HepG2 (cell line): ENCODE data around the gene CCDC85C. TPM values are rescaled to one million over a fixed set of nuclear protein-coding genes. Genes with fewer than 3 reads are reported as not detected.
A peak's percentile ranks its signal among the peaks of the same experiment; 100 is the strongest.

ENCODE experiments used
- ATF7 ChIP-seq, 2 experiments: fragments of 450-650 bp in 1 of 2; sonication (generic) in 1 of 2; formaldehyde crosslinking in 1 of 2; IDR thresholded peaks; 2 replicates each; pipeline versions ENCODE4 v1.4.0 to v1.6.1; 2016 to 2020; ENCODE audit warnings: antibody characterized with exemption in 1 of 2, mild to moderate bottlenecking in 1 of 2, missing genetic modification reagents in 1 of 2
- CCDC6 ChIP-seq: sonication (generic); formaldehyde crosslinking; IDR thresholded peaks from 2 replicates; pipeline ENCODE4 v1.8.1; 2022; ENCODE audit warnings: mild to moderate bottlenecking, missing genetic modification reagents, moderate library complexity
- FOXO1 ChIP-seq: sonication (generic); formaldehyde crosslinking; IDR thresholded peaks from 2 replicates; pipeline ENCODE4 v1.4.0; 2020; ENCODE audit warnings: missing genetic modification reagents
- HNRNPUL1 ChIP-seq: fragments of 200-400 bp; formaldehyde crosslinking; IDR thresholded peaks from 2 replicates; pipeline ENCODE4 v1.6.1; 2017; ENCODE audit warnings: low read depth, mild to moderate bottlenecking, low read length, moderate library complexity
- KLF16 ChIP-seq, 2 experiments: sonication (generic) in 1 of 2; formaldehyde crosslinking in 1 of 2; IDR thresholded peaks; 2 replicates each; pipeline versions ENCODE4 v1.6.1 to v1.8.0; 2016 to 2023; ENCODE audit warnings: missing genetic modification reagents in 2 of 2, missing compliant biosample characterization in 1 of 2
- SCMH1 ChIP-seq: sonication (generic); formaldehyde crosslinking; IDR thresholded peaks from 2 replicates; pipeline ENCODE4 v1.9.0; 2021; ENCODE audit warnings: missing genetic modification reagents, mild to moderate bottlenecking, borderline replicate concordance
- SOX13 ChIP-seq, 3 experiments: fragments of 450-650 bp in 1 of 3; sonication (generic) in 1 of 3; formaldehyde crosslinking in 1 of 3; IDR thresholded peaks in 2 of 3; conservative IDR thresholded peaks in 1 of 3; 2 replicates each; pipeline versions ENCODE4 v1.5.0 to v1.6.1; 2016 to 2020; ENCODE audit warnings: antibody characterized with exemption in 1 of 3, mild to moderate bottlenecking in 1 of 3, missing compliant biosample characterization in 1 of 3, missing genetic modification reagents in 1 of 3, moderate library complexity in 1 of 3
- TBX2 ChIP-seq: sonication (generic); formaldehyde crosslinking; IDR thresholded peaks from 2 replicates; pipeline ENCODE4 v1.5.0; 2020; ENCODE audit warnings: missing genetic modification reagents, mild to moderate bottlenecking, borderline replicate concordance
- XRCC5 ChIP-seq: fragments of 200-400 bp; formaldehyde crosslinking; optimal IDR thresholded peaks from 2 replicates; pipeline ENCODE3; 2017; ENCODE audit warnings: mild to moderate bottlenecking, low read length
- ZNF260 ChIP-seq: sonication (generic); formaldehyde crosslinking; IDR thresholded peaks from 2 replicates; pipeline ENCODE4 v1.4.0; 2020; ENCODE audit warnings: missing genetic modification reagents, low read depth, mild to moderate bottlenecking, borderline replicate concordance
- ZNF446 ChIP-seq: sonication (generic); formaldehyde crosslinking; IDR thresholded peaks from 2 replicates; pipeline ENCODE4 v1.5.0; 2020; ENCODE audit warnings: mild to moderate bottlenecking, missing genetic modification reagents
- ZNF543 ChIP-seq: sonication (generic); formaldehyde crosslinking; IDR thresholded peaks from 2 replicates; pipeline ENCODE4 v1.4.0; 2020; ENCODE audit warnings: mild to moderate bottlenecking, missing genetic modification reagents
- ZNF616 ChIP-seq: sonication (generic); formaldehyde crosslinking; IDR thresholded peaks from 2 replicates; pipeline ENCODE4 v1.5.0; 2020; ENCODE audit warnings: low read depth, mild to moderate bottlenecking, missing genetic modification reagents
- ZSCAN9 ChIP-seq: IDR thresholded peaks from 2 replicates; pipeline ENCODE4 v1.6.1; 2016; ENCODE audit warnings: borderline replicate concordance
- polyA plus RNA-seq, 8 experiments: library from polyadenylated mRNA; depleted of rRNA in 3 of 8; stranded (reverse) in 7 of 8; unstranded in 1 of 8; fragments of >200 nt; fragmentation: Illumina TruSeq in 4 of 8; extraction: Trizol in 4 of 8; gene quantifications; 2 replicates each; pipeline versions ENCODE4 v1.2.1 to v1.2.3, GENCODE V29; 2011 to 2016; ENCODE audit warnings: low read depth in 4 of 8, missing spikeins in 1 of 8, mixed read lengths in 1 of 8; ENCODE audit not compliant: insufficient read depth in 1 of 8
- total RNA-seq, 5 experiments: library from RNA; depleted of rRNA; stranded (reverse); fragments of >200 nt; fragmentation: Illumina TruSeq; extraction: Trizol; gene quantifications; 2 replicates each; pipeline ENCODE4 v1.2.3, GENCODE V29; 2016; ENCODE audit warnings: low read depth in 1 of 5
- TF ChIP-seq, protein P1 (sequence below): sonication (generic); formaldehyde crosslinking; IDR thresholded peaks from 2 replicates; pipeline ENCODE4 v1.4.0; 2020; ENCODE audit warnings: missing genetic modification reagents, mild to moderate bottlenecking, borderline replicate concordance
- TF ChIP-seq, protein P2 (sequence below): sonication (generic); formaldehyde crosslinking; IDR thresholded peaks from 2 replicates; pipeline ENCODE4 v1.8.1; 2023; ENCODE audit warnings: mild to moderate bottlenecking, moderate library complexity, missing genetic modification reagents
- TF ChIP-seq, protein P3 (sequence below): sonication (generic); formaldehyde crosslinking; IDR thresholded peaks from 2 replicates; pipeline ENCODE4 v1.5.0; 2020; ENCODE audit warnings: mild to moderate bottlenecking, missing genetic modification reagents, moderate library complexity
- TF ChIP-seq, protein P4 (sequence below): sonication (generic); formaldehyde crosslinking; IDR thresholded peaks from 2 replicates; pipeline ENCODE4 v1.4.0; 2020; ENCODE audit warnings: missing genetic modification reagents, borderline replicate concordance

CCDC85C gene
- total and polyA plus RNA-seq, 2 of the 13 experiments (the other 11 are each of a cell fraction or from before 2014, with no cell fraction given), result 18.8 to 43.8 TPM

DNA sequence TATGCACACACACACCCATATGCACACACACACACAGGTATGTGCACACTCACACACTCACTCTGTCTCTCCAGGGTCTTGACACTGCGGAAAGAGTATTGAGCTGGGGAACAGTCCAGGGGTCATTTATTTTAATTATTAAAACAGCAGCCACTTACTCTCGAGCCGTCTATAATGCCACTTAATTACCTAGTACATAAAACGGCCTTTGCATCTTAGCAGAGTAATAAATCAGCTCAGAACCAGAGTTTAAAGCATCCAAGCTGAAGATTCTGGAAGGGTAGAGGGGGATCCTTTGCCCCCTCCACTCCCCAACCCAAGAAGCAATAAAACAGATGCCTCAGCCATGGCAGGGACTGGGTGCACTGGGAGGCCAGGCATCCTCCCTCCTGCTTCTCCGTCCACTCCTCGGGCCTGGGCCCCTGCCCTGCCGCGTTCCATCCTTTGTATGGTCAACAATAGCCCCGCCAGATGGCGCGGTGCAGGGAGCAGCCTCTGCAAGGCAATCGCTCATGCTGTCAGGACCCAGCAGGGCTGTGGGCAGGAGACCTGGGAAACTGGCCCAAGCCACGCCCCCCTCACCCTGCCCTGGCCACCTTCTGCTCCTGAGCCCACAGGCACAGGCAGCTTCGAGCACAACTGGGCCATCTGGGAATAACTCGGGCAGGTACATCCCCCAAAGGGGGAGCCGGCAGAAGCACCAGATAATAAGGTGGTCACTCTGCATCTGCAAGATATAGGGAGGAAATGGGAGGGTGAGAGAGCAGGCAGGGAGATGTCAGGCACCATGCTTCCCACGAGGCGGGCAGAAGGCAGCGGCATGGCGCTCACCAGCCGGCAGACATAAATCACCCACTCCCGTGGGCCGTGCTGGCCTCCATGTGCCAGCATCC, 40.9 kb downstream of the CCDC85C start (continued):
- TF ChIP-seq, protein P1, sequence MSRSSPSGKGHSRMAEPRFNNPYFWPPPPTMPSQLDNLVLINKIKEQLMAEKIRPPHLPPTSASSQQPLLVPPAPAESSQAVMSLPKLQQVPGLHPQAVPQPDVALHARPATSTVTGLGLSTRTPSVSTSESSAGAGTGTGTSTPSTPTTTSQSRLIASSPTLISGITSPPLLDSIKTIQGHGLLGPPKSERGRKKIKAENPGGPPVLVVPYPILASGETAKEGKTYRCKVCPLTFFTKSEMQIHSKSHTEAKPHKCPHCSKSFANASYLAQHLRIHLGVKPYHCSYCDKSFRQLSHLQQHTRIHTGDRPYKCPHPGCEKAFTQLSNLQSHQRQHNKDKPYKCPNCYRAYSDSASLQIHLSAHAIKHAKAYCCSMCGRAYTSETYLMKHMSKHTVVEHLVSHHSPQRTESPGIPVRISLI (CRISPR knock-in tag), result no peak; the same call in 1 of the 2 replicates
- TF ChIP-seq, protein P2, sequence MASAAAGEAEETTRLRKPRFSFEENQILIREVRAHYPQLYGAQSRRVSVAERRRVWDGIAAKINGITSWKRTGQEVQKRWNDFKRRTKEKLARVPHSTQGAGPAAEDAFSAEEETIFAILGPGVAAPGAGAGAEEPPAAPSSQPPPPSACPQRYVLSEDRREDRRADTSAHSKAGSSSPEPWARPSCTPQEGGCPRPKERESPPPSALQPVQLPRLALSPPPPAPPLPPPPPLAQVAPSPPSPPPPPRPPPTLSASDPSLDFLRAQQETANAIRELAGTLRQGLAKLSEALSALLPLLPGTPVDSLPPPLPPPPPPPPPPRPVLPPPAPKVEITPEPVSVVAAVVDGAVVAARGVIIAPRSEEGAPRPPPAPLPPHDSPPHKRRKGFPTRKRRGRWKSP (CRISPR knock-in tag), result no peak
- TF ChIP-seq SCMH1 (CRISPR knock-in tag) (no peak), ZNF543 (peak; percentile 56; the same call in 1 of the 2 replicates), HNRNPUL1 (no peak), ATF7 (IDR thresholded peaks at IDR 0.05) (no peak), ATF7 (CRISPR knock-in tag; IDR thresholded peaks at IDR 0.05) (no peak), CCDC6 (no peak), ZSCAN9 (CRISPR knock-in tag) (0 out of 2 replicates have a peak, but pooled peaks have one; percentile 26), TBX2 (CRISPR knock-in tag) (peak; percentile 65; the same call in 1 of the 2 replicates), XRCC5 (peak; percentile 86), ZNF260 (no peak), SOX13 (IDR thresholded peaks at IDR 0.05) (no peak), SOX13 (CRISPR knock-in tag; conservative IDR thresholded peaks at IDR 0.05 in 1 of 2, IDR thresholded peaks at IDR 0.05 in 1 of 2) (peak in 1 of 2 experiments; percentile 82; a peak in 2 of 4 replicates), ZNF616 (no peak), KLF16 (CRISPR knock-in tag; IDR thresholded peaks at IDR 0.05) (peak in 1 of 2 experiments; percentile 81; a peak in 2 of 4 replicates), ZNF446 (CRISPR knock-in tag) (no peak), FOXO1 (CRISPR knock-in tag) (peak; percentile 60; the same call in 1 of the 2 replicates)
- TF ChIP-seq, protein P3, sequence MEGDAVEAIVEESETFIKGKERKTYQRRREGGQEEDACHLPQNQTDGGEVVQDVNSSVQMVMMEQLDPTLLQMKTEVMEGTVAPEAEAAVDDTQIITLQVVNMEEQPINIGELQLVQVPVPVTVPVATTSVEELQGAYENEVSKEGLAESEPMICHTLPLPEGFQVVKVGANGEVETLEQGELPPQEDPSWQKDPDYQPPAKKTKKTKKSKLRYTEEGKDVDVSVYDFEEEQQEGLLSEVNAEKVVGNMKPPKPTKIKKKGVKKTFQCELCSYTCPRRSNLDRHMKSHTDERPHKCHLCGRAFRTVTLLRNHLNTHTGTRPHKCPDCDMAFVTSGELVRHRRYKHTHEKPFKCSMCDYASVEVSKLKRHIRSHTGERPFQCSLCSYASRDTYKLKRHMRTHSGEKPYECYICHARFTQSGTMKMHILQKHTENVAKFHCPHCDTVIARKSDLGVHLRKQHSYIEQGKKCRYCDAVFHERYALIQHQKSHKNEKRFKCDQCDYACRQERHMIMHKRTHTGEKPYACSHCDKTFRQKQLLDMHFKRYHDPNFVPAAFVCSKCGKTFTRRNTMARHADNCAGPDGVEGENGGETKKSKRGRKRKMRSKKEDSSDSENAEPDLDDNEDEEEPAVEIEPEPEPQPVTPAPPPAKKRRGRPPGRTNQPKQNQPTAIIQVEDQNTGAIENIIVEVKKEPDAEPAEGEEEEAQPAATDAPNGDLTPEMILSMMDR (CRISPR knock-in tag), result peak; percentile 94
- TF ChIP-seq, protein P4, sequence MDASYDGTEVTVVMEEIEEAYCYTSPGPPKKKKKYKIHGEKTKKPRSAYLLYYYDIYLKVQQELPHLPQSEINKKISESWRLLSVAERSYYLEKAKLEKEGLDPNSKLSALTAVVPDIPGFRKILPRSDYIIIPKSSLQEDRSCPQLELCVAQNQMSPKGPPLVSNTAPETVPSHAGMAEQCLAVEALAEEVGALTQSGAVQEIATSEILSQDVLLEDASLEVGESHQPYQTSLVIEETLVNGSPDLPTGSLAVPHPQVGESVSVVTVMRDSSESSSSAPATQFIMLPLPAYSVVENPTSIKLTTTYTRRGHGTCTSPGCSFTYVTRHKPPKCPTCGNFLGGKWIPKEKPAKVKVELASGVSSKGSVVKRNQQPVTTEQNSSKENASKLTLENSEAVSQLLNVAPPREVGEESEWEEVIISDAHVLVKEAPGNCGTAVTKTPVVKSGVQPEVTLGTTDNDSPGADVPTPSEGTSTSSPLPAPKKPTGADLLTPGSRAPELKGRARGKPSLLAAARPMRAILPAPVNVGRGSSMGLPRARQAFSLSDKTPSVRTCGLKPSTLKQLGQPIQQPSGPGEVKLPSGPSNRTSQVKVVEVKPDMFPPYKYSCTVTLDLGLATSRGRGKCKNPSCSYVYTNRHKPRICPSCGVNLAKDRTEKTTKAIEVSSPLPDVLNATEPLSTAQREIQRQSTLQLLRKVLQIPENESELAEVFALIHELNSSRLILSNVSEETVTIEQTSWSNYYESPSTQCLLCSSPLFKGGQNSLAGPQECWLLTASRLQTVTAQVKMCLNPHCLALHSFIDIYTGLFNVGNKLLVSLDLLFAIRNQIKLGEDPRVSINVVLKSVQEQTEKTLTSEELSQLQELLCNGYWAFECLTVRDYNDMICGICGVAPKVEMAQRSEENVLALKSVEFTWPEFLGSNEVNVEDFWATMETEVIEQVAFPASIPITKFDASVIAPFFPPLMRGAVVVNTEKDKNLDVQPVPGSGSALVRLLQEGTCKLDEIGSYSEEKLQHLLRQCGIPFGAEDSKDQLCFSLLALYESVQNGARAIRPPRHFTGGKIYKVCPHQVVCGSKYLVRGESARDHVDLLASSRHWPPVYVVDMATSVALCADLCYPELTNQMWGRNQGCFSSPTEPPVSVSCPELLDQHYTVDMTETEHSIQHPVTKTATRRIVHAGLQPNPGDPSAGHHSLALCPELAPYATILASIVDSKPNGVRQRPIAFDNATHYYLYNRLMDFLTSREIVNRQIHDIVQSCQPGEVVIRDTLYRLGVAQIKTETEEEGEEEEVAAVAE, result no peak
